Sigmoid colon (tissue), 7 donors: Measurements from ENCODE around the gene PPP1R15B. TPM values are rescaled to one million over a fixed set of nuclear protein-coding genes. Genes with fewer than 3 reads are reported as not detected.
A peak's percentile ranks its signal among the peaks of the same experiment; 100 is the strongest.

Source experiments
- DNase-seq: peaks from one replicate; pipeline ENCODE4 v3.0.0-alpha.2; 2019
- H3K27ac ChIP-seq, 4 donors: fragments of 200-600 bp; sonication (generic); one replicate each; pipeline ENCODE4 v1.5.1; 2016 to 2019; ENCODE audit warnings: mild to moderate bottlenecking in 1 of 4
- H3K27me3 ChIP-seq, 3 donors: fragments of 200-600 bp; sonication (generic); one replicate each; pipeline ENCODE4 v1.5.1; 2019; ENCODE audit warnings: mild to moderate bottlenecking in 1 of 3
- H3K36me3 ChIP-seq, 4 donors: fragments of 200-600 bp; sonication (generic); one replicate each; pipeline ENCODE4 v1.5.1; 2016 to 2019
- H3K4me1 ChIP-seq, 4 donors: fragments of 200-600 bp; sonication (generic); one replicate each; pipeline ENCODE4 v1.5.1; 2017 to 2019
- H3K4me3 ChIP-seq, 4 donors: fragments of 200-600 bp; sonication (generic); one replicate each; pipeline ENCODE4 v1.5.1; 2017 to 2019; ENCODE audit warnings: mild to moderate bottlenecking in 2 of 4, moderate library complexity in 1 of 4
- H3K9me3 ChIP-seq, 4 donors: fragments of 200-600 bp in 3 of 4; sonication (generic) in 3 of 4; one replicate each; pipeline versions ENCODE4 v1.5.1 to v1.6.1; 2013 to 2019
- EP300 ChIP-seq, 4 donors: sonication (generic); formaldehyde crosslinking; IDR thresholded peaks; one replicate each; pipeline ENCODE4 v1.6.1; 2017; ENCODE audit warnings: antibody characterized with exemption in 4 of 4
- POLR2A ChIP-seq, 2 donors: fragments of 450-650 bp; IDR thresholded peaks; one replicate each; pipeline ENCODE4 v1.6.1; 2016; ENCODE audit warnings: antibody characterized with exemption in 2 of 2, mild to moderate bottlenecking in 2 of 2, moderate library complexity in 2 of 2
- POLR2AphosphoS5 ChIP-seq, 4 donors: sonication (generic); formaldehyde crosslinking; IDR thresholded peaks; one replicate each; pipeline ENCODE4 v1.6.1; 2017; ENCODE audit warnings: antibody characterized with exemption in 4 of 4
- WGBS, 2 donors: extraction: QIAGEN DNeasy Blood & Tissue Kit; methylation state at CpG; one replicate each; pipeline ENCODE4 v1.1.7; 2013; 5-methylcytosine and 5-hydroxymethylcytosine counted together
- intact Hi-C: fragments of 100-400 bp; cut with DNase I; formaldehyde crosslinking; loops from one replicate; pipeline ENCODE4 v1.15.1; 2023
- polyA plus RNA-seq, 3 donors: library from polyadenylated mRNA; stranded (reverse); fragments of 200-250 nt; gene quantifications; one replicate each; pipeline ENCODE4 v1.2.3, GENCODE V29; 2013
- total RNA-seq, 4 donors: library from RNA; depleted of rRNA; stranded (reverse); fragments of >200 nt; gene quantifications; one replicate each; pipeline ENCODE4 v1.1.0, GENCODE V29; 2016
- TF ChIP-seq, protein P1 (sequence below), 4 experiments: fragments of 450-650 bp in 3 of 4; fragments of 200-600 bp in 1 of 4; IDR thresholded peaks; one replicate each; pipeline ENCODE4 v1.5.1; 2016 to 2019; ENCODE audit warnings: antibody characterized with exemption in 4 of 4, mild to moderate bottlenecking in 3 of 4, moderate library complexity in 2 of 4
- donor health status: healthy with polysubstance abuse.
- donor health status: Bipolar disorder and iron deficiency.
- donor health status: healthy.

The PPP1R15B gene
- total and polyA plus RNA-seq, 7 donors = 9.0 to 44.7 (median 40.0) TPM

DNA sequence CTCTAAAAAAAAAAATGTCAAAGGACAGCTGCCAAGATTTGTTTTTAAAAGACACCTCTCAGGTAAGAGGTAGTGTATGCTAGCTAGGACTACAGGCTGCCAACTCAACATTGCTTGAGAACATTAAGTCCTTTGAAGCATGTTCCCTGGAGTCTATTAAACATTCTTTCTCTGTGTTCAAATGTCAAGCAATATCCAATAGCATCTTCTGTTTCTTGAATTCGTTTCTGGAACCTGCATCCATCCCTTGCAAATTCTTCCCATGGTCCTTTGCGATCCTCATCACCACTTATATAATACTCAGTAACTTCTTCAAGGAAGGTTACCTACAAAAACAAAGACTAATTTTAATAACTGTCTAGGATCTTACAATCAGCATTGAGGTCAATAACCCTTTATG, 5.6 kb downstream of the PPP1R15B start:
- Histone ChIP-seq H3K27me3 (no peaks in the 10 kb centered on the region), H3K27ac (peak overlapping the region; percentile 66 to 100 (median 98)), H3K4me1 (peaks cover 0 to 53% (median 31%) of the 10 kb centered on the region in 4 donors), H3K9me3 (no peaks in the 10 kb centered on the region), H3K4me3 (peak overlapping the region in 2 of 4 donors; percentile 90 to 97), H3K36me3 (peaks cover 5 to 54% (median 19%) of the 10 kb centered on the region in 4 donors)
- intact Hi-C loops = no loop called here
- WGBS, 2 donors = 36 to 48% methylated on average over 2 of the region's 2 CpGs
- DNase-seq = no peak
- TF ChIP-seq, protein P1, sequence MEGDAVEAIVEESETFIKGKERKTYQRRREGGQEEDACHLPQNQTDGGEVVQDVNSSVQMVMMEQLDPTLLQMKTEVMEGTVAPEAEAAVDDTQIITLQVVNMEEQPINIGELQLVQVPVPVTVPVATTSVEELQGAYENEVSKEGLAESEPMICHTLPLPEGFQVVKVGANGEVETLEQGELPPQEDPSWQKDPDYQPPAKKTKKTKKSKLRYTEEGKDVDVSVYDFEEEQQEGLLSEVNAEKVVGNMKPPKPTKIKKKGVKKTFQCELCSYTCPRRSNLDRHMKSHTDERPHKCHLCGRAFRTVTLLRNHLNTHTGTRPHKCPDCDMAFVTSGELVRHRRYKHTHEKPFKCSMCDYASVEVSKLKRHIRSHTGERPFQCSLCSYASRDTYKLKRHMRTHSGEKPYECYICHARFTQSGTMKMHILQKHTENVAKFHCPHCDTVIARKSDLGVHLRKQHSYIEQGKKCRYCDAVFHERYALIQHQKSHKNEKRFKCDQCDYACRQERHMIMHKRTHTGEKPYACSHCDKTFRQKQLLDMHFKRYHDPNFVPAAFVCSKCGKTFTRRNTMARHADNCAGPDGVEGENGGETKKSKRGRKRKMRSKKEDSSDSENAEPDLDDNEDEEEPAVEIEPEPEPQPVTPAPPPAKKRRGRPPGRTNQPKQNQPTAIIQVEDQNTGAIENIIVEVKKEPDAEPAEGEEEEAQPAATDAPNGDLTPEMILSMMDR (IDR thresholded peaks at IDR 0.05) = no peak
- TF ChIP-seq POLR2A (IDR thresholded peaks at IDR 0.05) = no peak
- peak in 1 of 4 donors; percentile 20 for TF ChIP-seq POLR2AphosphoS5 (IDR thresholded peaks at IDR 0.05)
- no peak for TF ChIP-seq EP300 (IDR thresholded peaks at IDR 0.05)

GRCh38 chr1:204404629-204405028, 7.0 kb downstream of the PPP1R15B start:
- no peaks in the 10 kb centered on the region for H3K27me3 ChIP-seq
- peaks cover 5 to 64% (median 24%) of the 10 kb centered on the region in 4 donors for H3K36me3 ChIP-seq
- WGBS, 2 donors = 28 to 60% methylated on average over 2 of the region's 2 CpGs
- no peak overlapping the region for H3K4me3 ChIP-seq
- no peaks in the 10 kb centered on the region for H3K9me3 ChIP-seq
- intact Hi-C loops = no loop called here
- peaks cover 0 to 42% (median 31%) of the 10 kb centered on the region in 4 donors for H3K4me1 ChIP-seq
- TF ChIP-seq POLR2AphosphoS5 (IDR thresholded peaks at IDR 0.05) = no peak
- no peak for TF ChIP-seq EP300 (IDR thresholded peaks at IDR 0.05)
- TF ChIP-seq POLR2A (IDR thresholded peaks at IDR 0.05) = no peak
- TF ChIP-seq, protein P1 (IDR thresholded peaks at IDR 0.05) = no peak
- H3K27ac ChIP-seq = peak overlapping the region in 1 of 4 donors; percentile 99
- DNase-seq = no peak

DNA sequence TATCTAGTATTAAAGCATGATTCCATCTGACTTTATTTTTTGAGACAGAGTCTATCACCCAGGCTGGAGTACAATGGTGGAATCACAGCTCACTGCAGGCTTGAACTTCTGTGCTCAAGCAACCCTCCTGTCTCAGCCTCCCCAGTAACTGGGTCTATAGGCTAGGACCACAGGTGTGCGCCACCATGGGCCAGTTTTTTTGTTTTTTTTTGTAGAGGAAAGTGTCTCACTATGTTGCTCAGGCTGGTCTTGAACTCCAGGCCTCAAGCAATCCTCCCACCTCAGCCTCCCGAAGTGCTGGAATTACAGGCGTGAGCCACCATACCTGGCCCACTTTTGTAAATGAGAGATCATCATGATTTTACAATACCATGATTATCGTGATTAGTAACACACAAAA, 9.2 kb downstream of the PPP1R15B start:
- TF ChIP-seq POLR2AphosphoS5 (IDR thresholded peaks at IDR 0.05) = no peak
- TF ChIP-seq POLR2A (IDR thresholded peaks at IDR 0.05) = no peak
- TF ChIP-seq, protein P1 (IDR thresholded peaks at IDR 0.05) = no peak
- no peak for TF ChIP-seq EP300 (IDR thresholded peaks at IDR 0.05)
- H3K36me3 ChIP-seq = peaks cover 11 to 70% (median 29%) of the 10 kb centered on the region in 4 donors
- H3K27ac ChIP-seq = no peak overlapping the region
- H3K4me1 ChIP-seq = peaks cover 0 to 39% (median 25%) of the 10 kb centered on the region in 4 donors
- no peaks in the 10 kb centered on the region for H3K9me3 ChIP-seq
- H3K27me3 ChIP-seq = no peaks in the 10 kb centered on the region
- H3K4me3 ChIP-seq = no peak overlapping the region
- no peak for DNase-seq
- 93 to 95% methylated on average over 4 of the region's 4 CpGs for WGBS, 2 donors
- intact Hi-C loops = no loop called here

DNA sequence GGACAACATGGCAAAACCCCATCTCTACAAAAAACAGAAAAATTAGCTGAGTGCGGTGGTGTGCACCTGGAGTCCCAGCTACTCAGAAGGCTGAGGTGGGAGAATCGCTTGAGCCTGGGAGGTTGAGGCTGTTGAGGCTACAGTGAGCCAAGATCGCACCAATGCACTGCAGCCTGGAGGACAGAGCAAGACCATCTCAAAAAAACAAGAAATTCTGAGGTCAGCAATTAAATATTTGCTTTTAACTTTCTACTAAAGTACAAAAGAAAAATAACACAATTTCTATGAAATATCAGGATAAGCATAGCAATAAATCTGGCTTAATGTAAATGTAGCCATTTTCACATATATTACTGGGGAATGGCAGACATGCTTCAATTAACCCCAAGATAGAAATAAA, 9.9 kb downstream of the PPP1R15B start:
- H3K27me3 ChIP-seq = no peaks in the 10 kb centered on the region
- H3K4me3 ChIP-seq = no peak overlapping the region
- DNase-seq = no peak
- intact Hi-C loops = no loop called here
- peaks cover 0 to 33% (median 21%) of the 10 kb centered on the region in 4 donors for H3K4me1 ChIP-seq
- H3K9me3 ChIP-seq = no peaks in the 10 kb centered on the region
- TF ChIP-seq EP300 (IDR thresholded peaks at IDR 0.05) = no peak
- TF ChIP-seq, protein P1 (IDR thresholded peaks at IDR 0.05) = no peak
- WGBS, 2 donors = 93 to 95% methylated on average over 3 of the region's 3 CpGs
- H3K36me3 ChIP-seq = peaks cover 11 to 70% (median 29%) of the 10 kb centered on the region in 4 donors
- no peak overlapping the region for H3K27ac ChIP-seq
